ENCODE data around the gene MBP.

The MBP gene

DNA sequence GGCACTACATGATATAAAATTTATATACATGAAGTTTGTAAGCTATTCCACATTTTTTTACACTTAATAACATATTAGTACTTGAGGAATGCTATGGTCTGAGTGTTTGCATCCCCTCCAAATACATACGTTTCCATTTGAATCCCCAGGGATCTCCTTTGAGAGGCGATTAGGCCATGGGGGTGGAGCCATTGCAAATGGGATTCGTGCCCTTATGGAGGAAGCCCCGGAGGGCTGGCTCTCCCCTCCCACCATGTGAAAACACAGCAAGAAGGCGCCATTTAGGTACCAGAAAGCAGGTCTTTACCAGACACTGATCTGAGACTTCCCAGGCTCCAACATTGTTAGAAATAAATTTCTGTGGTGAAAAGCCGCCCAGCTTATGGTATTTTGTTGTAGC is 20.8 kb upstream of the MBP start:
- TF ChIP-seq FOXP2 (optimal IDR thresholded peaks at IDR 0.05; ENCODE audit: borderline replicate concordance, extremely low read depth, extremely low read length, insufficient read depth) (no peak), TAF1 (IDR thresholded peaks at IDR 0.05; ENCODE audit: borderline replicate concordance, insufficient read depth, low read length) (no peak), SIN3A (IDR thresholded peaks at IDR 0.05; ENCODE audit: borderline replicate concordance, insufficient read depth, low read length) (no peak), POLR2AphosphoS5 (IDR thresholded peaks at IDR 0.05; ENCODE audit: low read depth, low read length) (no peak), REST (IDR thresholded peaks at IDR 0.05; ENCODE audit: insufficient read depth in 1 of 2, low read depth in 2 of 2, low read length in 2 of 2) (no peak)

GRCh38 chr18:77151772-77152520 is 19.4 kb upstream of the MBP start:
- TF ChIP-seq SIN3A (IDR thresholded peaks at IDR 0.05; ENCODE audit: borderline replicate concordance, insufficient read depth, low read length) (no peak), POLR2AphosphoS5 (IDR thresholded peaks at IDR 0.05; ENCODE audit: low read depth, low read length) (no peak), FOXP2 (optimal IDR thresholded peaks at IDR 0.05; ENCODE audit: borderline replicate concordance, extremely low read depth, extremely low read length, insufficient read depth) (no peak), REST (IDR thresholded peaks at IDR 0.05; ENCODE audit: insufficient read depth in 1 of 2, low read depth in 2 of 2, low read length in 2 of 2) (no peak), TAF1 (IDR thresholded peaks at IDR 0.05; ENCODE audit: borderline replicate concordance, insufficient read depth, low read length) (no peak)

- TF ChIP-seq POLR2AphosphoS5 (IDR thresholded peaks at IDR 0.05; ENCODE audit: low read depth, low read length) (no peak), FOXP2 (optimal IDR thresholded peaks at IDR 0.05; ENCODE audit: borderline replicate concordance, extremely low read depth, extremely low read length, insufficient read depth) (no peak), TAF1 (IDR thresholded peaks at IDR 0.05; ENCODE audit: borderline replicate concordance, insufficient read depth, low read length) (no peak), SIN3A (IDR thresholded peaks at IDR 0.05; ENCODE audit: borderline replicate concordance, insufficient read depth, low read length) (no peak), REST (IDR thresholded peaks at IDR 0.05; ENCODE audit: insufficient read depth in 1 of 2, low read depth in 2 of 2, low read length in 2 of 2) (no peak)
Measured at GRCh38 chr18:77151033-77151771, 18.6 kb upstream of the MBP start.

GRCh38 chr18:77150588-77150987 is 18.0 kb upstream of the MBP start:
- TF ChIP-seq SIN3A (IDR thresholded peaks at IDR 0.05; ENCODE audit: borderline replicate concordance, insufficient read depth, low read length) (no peak), FOXP2 (optimal IDR thresholded peaks at IDR 0.05; ENCODE audit: borderline replicate concordance, extremely low read depth, extremely low read length, insufficient read depth) (no peak), TAF1 (IDR thresholded peaks at IDR 0.05; ENCODE audit: borderline replicate concordance, insufficient read depth, low read length) (no peak), REST (IDR thresholded peaks at IDR 0.05; ENCODE audit: insufficient read depth in 1 of 2, low read depth in 2 of 2, low read length in 2 of 2) (no peak), POLR2AphosphoS5 (IDR thresholded peaks at IDR 0.05; ENCODE audit: low read depth, low read length) (no peak)

Measured in PFSK-1 (cell line).